Prostate gland (tissue), 2 donors: ENCODE measurements around the gene THPO.

ENCODE experiments used
- CTCF ChIP-seq, 4 experiments: fragments of 200-600 bp in 2 of 4; fragments of 450-650 bp in 2 of 4; sonication (generic) in 2 of 4; IDR thresholded peaks; 1 replicate in 3 of 4; 2 replicates in 1 of 4; pipeline ENCODE4 v1.5.1; 2016 to 2019; ENCODE audit warnings: antibody characterized with exemption in 4 of 4, mild to moderate bottlenecking in 2 of 4, moderate library complexity in 2 of 4
- POLR2A ChIP-seq: fragments of 450-650 bp; IDR thresholded peaks from one replicate; pipeline ENCODE4 v1.6.1; 2016; ENCODE audit warnings: antibody characterized with exemption, mild to moderate bottlenecking

DNA sequence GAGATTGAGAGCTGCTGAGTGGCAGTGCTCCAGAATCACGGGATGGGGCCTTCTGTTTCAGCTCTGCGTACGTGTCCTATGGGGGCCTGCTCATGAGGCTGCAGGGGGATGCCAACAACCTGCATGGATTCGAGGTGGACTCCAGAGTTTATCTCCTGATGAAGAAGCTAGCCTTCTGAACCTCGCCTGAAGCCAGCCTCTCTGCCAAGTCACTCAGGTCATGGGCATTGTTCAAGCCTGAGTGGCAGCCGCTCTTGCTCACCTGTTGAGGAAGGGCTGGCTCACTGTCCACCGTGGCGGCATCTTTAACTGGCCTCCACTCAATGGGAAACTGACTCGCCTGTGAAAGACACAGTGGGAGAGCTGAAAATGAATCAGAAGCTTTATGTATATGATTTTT lies 9.9 kb downstream of the THPO start:
- TF ChIP-seq CTCF (IDR thresholded peaks at IDR 0.05) (no peak), POLR2A (no peak)
